Parathyroid adenoma (tissue), 2 donors: ENCODE measurements around the gene FAM83D.

ENCODE experiments used
- H2AFZ ChIP-seq: fragments of 300-600 bp; sonication (generic); one replicate; pipeline ENCODE4 v1.7.0; 2017; ENCODE audit warnings: antibody characterized with exemption, mild to moderate bottlenecking
- H3K27ac ChIP-seq: fragments of 300-600 bp; sonication (generic); one replicate; pipeline ENCODE4 v1.7.0; 2017
- H3K27me3 ChIP-seq: fragments of 300-600 bp; sonication (generic); one replicate; pipeline ENCODE4 v1.7.0; 2017; ENCODE audit warnings: low read length; ENCODE audit not compliant: control insufficient read depth, insufficient read depth
- H3K36me3 ChIP-seq: fragments of 300-600 bp; sonication (generic); one replicate; pipeline ENCODE4 v1.7.0; 2017; ENCODE audit warnings: low read length; ENCODE audit not compliant: control insufficient read depth, insufficient read depth
- H3K4me1 ChIP-seq: fragments of 300-600 bp; sonication (generic); one replicate; pipeline ENCODE4 v1.7.0; 2017; ENCODE audit warnings: control low read depth
- H3K4me2 ChIP-seq: fragments of 300-600 bp; sonication (generic); one replicate; pipeline ENCODE4 v1.7.0; 2017; ENCODE audit warnings: low read length
- H3K4me3 ChIP-seq: fragments of 300-600 bp; sonication (generic); one replicate; pipeline ENCODE4 v1.7.0; 2017; ENCODE audit warnings: low read depth, low read length
- H3K79me2 ChIP-seq: fragments of 300-600 bp; sonication (generic); one replicate; pipeline ENCODE4 v1.7.0; 2017; ENCODE audit warnings: control low read depth
- H3K9ac ChIP-seq: fragments of 300-600 bp; sonication (generic); one replicate; pipeline ENCODE4 v1.7.0; 2017; ENCODE audit warnings: mild to moderate bottlenecking
- H3K9me3 ChIP-seq: fragments of 300-600 bp; sonication (generic); one replicate; pipeline ENCODE4 v1.7.0; 2017; ENCODE audit warnings: low read length; ENCODE audit not compliant: control insufficient read depth
- CTCF ChIP-seq: fragments of 300-600 bp; sonication (generic); IDR thresholded peaks from one replicate; pipeline ENCODE4 v1.7.0; 2017; ENCODE audit warnings: antibody characterized with exemption, mild to moderate bottlenecking
- donor health status: primary hyperparathyroidism.

FAM83D gene

DNA sequence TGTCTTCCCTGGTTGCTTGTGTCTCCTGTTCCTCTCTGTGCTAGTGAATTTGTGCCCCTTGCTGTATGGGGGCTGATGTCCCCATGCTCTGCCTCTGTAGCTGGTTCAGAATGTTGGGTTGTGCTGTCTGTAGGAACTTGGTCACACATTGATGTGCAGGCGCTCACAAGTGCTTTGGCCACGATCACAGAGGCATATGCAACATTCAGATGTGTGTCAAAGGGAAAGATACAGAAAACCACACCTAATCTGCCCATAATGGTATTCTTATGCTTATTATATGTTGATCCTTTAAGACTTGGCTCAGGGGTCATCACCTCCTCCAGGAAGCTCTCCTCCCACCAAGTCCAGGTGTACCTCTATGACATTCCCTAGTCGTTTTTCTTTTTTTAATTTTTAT lies 18.8 kb downstream of the FAM83D start:
- Histone ChIP-seq H3K9me3 (no peaks in the 10 kb centered on the region), H3K27me3 (no peaks in the 10 kb centered on the region), H2AFZ (no peak overlapping the region), H3K79me2 (no peaks in the 10 kb centered on the region), H3K4me1 (no peaks in the 10 kb centered on the region), H3K4me2 (no peak overlapping the region), H3K27ac (no peak overlapping the region), H3K4me3 (no peak overlapping the region), H3K36me3 (no peaks in the 10 kb centered on the region), H3K9ac (no peak overlapping the region)
- TF ChIP-seq CTCF: no peak

DNA sequence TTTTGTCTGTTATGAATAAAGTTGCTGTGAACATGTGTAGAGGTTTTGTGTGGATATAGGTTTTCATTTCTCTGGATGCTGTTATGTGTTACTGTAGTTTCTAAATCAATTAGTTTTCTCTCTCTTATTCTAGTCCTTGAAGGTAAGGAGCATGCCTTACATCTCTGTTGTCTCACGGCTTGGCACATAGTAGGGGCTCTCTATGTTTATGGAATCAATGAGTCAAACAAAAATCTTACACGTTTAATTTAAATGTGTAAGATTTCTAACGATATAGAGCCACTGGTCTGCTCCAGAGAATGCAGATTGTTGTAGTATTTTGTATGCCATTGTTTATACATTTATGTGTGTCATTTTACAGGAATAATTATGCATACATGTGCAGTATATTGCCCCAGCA lies 20.6 kb downstream of the FAM83D start:
- H3K27ac ChIP-seq: no peak overlapping the region
- no peaks in the 10 kb centered on the region for H3K79me2 ChIP-seq
- H2AFZ ChIP-seq: no peak overlapping the region
- H3K4me1 ChIP-seq: no peaks in the 10 kb centered on the region
- no peaks in the 10 kb centered on the region for H3K36me3 ChIP-seq
- no peak overlapping the region for H3K9ac ChIP-seq
- H3K9me3 ChIP-seq: no peaks in the 10 kb centered on the region
- H3K4me2 ChIP-seq: no peak overlapping the region
- H3K4me3 ChIP-seq: no peak overlapping the region
- no peak for TF ChIP-seq CTCF
- H3K27me3 ChIP-seq: no peaks in the 10 kb centered on the region

DNA sequence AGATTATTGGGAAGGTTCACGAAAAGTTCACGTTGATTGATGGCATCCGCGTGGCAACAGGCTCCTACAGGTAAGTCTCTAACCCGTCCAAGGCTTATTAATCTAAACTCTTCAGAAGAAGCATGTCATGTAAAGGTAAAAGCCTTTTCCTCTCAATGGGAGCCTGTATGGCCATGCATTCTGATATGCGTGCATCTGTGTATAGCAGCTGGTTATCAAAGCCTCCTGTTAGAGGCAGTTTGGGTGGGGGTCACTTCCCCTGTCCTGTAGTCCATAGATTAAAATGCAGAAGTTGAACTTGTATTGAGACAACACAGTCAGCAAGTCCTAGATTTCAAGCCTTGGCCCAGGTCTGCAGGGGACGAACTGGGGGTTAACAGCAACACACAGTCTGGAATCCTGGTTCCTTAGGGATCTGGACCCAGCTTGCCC lies 21.7 kb downstream of the FAM83D start:
- Histone ChIP-seq H3K27me3 (no peaks in the 10 kb centered on the region), H3K4me1 (no peaks in the 10 kb centered on the region), H3K4me2 (no peak overlapping the region), H3K9me3 (no peaks in the 10 kb centered on the region), H3K27ac (no peak overlapping the region), H2AFZ (no peak overlapping the region), H3K79me2 (no peaks in the 10 kb centered on the region), H3K36me3 (no peaks in the 10 kb centered on the region), H3K9ac (no peak overlapping the region), H3K4me3 (no peak overlapping the region)
- TF ChIP-seq CTCF: no peak

DNA sequence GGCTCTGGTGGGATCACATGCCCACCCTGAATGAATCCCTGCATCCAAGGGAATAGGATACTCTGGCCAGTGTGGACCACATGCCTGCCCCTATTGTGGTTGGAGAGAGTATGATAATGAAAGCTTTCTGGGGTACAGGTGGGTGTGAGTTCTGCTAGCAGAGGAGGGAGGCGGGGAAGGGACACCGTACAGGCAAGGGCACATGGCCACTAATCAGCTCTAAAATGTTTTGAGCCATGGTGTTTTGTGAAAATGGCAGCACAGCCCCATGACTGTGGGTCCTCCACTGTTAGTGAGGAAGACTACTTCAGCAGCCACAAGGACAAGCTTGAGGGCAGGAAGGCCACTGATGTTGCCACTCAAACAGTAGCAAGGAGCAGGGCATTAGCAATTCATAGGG lies 24.0 kb downstream of the FAM83D start:
- Histone ChIP-seq H3K4me1 (no peaks in the 10 kb centered on the region), H3K4me3 (no peak overlapping the region), H3K9ac (no peak overlapping the region), H3K79me2 (no peaks in the 10 kb centered on the region), H3K9me3 (no peaks in the 10 kb centered on the region), H3K27ac (no peak overlapping the region), H3K27me3 (no peaks in the 10 kb centered on the region), H2AFZ (no peak overlapping the region), H3K4me2 (no peak overlapping the region), H3K36me3 (no peaks in the 10 kb centered on the region)
- no peak for TF ChIP-seq CTCF

- Histone ChIP-seq H3K36me3 (no peaks in the 10 kb centered on the region), H3K4me3 (no peak overlapping the region)
These were observed 25.4 kb downstream of the FAM83D start for GRCh38 chr20:38951611-38952010.

More at GRCh38 chr20:38951611-38952010, 25.4 kb downstream of the FAM83D start:
- Histone ChIP-seq H3K27me3 (no peaks in the 10 kb centered on the region), H3K79me2 (no peaks in the 10 kb centered on the region), H3K9ac (no peak overlapping the region), H3K4me2 (no peak overlapping the region), H2AFZ (no peak overlapping the region), H3K27ac (no peak overlapping the region), H3K4me1 (no peaks in the 10 kb centered on the region), H3K9me3 (no peaks in the 10 kb centered on the region)
- TF ChIP-seq CTCF: no peak
